HG02884 (cell line): ENCODE data around the gene NUP205.

ENCODE experiments used
- ATAC-seq: cut with Tn5 transposase; IDR thresholded peaks from one replicate; pipeline ENCODE4 v1.9.1; 2021; ENCODE audit warnings: mild to moderate bottlenecking, moderate library complexity; ENCODE audit not compliant: unreplicated experiment

The NUP205 gene, protein sequence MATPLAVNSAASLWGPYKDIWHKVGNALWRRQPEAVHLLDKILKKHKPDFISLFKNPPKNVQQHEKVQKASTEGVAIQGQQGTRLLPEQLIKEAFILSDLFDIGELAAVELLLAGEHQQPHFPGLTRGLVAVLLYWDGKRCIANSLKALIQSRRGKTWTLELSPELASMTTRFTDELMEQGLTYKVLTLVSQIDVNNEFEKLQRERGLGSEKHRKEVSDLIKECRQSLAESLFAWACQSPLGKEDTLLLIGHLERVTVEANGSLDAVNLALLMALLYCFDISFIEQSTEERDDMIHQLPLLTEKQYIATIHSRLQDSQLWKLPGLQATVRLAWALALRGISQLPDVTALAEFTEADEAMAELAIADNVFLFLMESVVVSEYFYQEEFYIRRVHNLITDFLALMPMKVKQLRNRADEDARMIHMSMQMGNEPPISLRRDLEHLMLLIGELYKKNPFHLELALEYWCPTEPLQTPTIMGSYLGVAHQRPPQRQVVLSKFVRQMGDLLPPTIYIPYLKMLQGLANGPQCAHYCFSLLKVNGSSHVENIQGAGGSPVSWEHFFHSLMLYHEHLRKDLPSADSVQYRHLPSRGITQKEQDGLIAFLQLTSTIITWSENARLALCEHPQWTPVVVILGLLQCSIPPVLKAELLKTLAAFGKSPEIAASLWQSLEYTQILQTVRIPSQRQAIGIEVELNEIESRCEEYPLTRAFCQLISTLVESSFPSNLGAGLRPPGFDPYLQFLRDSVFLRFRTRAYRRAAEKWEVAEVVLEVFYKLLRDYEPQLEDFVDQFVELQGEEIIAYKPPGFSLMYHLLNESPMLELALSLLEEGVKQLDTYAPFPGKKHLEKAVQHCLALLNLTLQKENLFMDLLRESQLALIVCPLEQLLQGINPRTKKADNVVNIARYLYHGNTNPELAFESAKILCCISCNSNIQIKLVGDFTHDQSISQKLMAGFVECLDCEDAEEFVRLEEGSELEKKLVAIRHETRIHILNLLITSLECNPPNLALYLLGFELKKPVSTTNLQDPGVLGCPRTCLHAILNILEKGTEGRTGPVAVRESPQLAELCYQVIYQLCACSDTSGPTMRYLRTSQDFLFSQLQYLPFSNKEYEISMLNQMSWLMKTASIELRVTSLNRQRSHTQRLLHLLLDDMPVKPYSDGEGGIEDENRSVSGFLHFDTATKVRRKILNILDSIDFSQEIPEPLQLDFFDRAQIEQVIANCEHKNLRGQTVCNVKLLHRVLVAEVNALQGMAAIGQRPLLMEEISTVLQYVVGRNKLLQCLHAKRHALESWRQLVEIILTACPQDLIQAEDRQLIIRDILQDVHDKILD (N-terminal part only)

DNA sequence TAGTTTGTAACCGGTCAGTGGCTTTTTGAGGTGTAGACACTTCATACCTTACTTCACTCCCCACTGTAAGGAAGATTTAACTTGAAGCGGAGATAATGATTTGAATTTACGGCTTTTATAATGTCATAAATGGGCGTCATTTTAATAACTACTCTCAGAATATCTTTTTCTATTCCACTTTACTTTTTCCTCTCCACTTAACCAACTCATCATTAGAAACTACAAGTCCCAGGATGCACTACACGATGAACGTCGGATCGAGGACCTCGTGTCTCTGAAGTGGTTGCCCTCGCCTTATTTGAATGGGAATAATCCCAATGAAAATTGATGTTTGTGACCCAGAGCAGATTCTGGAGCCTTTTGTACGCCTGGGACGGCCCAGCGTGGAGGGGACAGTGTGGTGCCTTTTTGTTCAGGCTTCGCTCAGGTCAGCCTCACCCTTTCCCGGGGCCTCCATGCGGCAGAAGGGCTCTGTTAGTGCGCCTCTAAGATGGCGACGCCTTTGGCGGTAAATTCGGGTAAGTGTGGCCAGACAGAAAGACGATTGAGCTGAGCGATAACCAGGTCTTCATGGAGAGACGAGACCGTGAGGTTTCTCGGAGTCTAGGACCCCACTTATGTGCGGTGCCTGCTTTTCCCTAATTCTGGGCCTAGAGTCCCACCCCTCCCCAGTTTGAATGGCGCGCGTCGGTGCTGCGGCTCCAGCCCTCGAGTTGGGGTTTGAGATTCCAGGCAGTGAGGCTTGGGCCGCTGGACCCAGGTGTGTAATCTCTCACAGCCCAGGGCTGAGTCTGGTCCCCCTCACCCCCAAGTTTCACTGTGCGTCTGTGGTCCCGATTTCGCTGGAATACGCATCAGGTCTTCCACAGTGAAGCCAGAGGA is at the start of gene NUP205:
Gene NUP205 (plus strand): TSS at position 463 of the 882 bp plus-strand sequence. CDS start 28 bp downstream, at position 491.
- ATAC-seq, result peak; percentile 54

DNA sequence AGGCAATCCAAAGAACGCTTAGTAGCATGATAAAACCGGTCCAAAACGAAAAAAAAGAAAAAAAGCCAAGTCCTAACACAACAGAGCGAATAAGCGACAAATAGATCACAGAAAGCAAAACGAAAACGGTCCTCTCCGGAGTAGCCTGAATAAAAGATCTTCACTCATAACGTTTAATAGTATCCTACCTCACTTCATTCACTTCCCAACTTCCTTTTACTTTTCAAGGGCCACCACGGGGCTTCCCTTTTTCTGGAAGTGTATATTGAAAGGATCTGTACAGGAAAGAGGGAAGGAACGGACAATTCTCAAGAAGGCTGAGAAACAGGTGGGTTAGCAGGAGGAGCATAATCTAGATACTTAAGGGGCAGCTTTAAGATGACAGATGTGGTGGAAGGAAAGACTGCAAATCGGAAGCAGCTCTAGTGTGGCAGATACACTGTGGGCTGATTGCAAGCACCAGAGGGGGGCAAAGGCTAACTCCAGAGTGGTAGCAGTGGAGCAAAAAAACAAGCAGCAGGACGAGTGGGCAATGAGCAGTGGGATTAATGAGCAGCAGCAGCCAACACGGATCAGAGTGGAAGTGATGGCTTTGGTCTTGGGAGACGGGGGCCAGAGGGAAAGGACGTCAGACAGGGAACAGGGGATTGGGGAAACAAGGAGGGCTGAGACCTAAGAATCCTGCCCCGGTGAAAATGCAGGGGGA is 48.7 kb upstream of the NUP205 start:
- no peak for ATAC-seq

DNA sequence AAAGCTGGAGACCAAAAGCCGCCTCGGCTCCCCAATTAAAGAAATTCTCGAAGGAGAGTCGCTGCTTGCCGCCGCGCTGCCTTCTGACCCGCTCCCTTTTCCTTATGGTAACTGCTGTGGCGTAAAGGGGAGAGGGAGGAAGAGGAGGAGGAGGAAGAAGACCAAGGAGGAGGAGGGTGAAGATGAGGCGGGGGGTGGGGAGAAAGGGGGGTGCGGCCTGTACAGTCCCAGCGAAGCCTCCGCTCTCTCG is 48.2 kb upstream of the NUP205 start:
- ATAC-seq, result no peak

DNA sequence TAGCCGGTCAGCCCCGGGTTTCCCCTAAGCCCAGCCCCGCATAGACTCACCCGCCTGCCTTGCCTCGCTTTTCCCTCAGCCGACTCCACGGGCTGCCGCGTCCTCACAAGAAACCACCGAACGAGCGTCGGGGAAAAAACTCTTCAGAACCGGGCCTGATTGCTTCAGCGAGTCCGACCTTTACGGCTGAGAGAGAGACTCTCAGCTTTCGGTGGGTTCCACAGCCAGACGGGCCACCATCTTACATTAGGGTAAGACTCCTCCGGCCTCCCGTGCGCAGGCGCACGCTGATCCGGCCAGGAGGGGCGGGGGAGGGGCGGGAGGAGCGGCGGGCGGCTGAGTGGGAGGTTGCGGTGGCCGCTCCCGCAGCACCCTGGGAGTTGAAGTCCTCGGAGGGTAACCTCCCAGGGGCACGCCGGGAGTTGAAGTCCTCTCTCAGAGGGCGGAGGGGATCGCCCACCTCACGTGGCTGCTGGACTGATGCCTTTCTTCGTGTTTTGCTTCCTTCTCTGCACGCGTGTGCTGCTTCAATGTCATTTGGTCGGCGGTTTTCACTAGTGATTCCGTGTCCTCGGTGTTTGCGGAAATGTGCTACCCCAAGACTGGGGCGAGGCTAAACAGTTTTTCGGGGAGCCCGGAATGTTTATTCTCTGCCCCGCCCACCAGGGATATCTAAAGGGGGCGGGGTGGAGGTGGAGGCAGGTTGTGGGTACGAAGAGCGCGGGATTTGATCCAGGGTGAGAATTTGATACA is 47.7 kb upstream of the NUP205 start, which contains the start of gene CNOT4:
Gene CNOT4 (minus strand): TSS at position 264 of the 753 bp plus-strand sequence. CDS start 71,771 bp downstream, outside the sequence.
- peak; percentile 93 for ATAC-seq

DNA sequence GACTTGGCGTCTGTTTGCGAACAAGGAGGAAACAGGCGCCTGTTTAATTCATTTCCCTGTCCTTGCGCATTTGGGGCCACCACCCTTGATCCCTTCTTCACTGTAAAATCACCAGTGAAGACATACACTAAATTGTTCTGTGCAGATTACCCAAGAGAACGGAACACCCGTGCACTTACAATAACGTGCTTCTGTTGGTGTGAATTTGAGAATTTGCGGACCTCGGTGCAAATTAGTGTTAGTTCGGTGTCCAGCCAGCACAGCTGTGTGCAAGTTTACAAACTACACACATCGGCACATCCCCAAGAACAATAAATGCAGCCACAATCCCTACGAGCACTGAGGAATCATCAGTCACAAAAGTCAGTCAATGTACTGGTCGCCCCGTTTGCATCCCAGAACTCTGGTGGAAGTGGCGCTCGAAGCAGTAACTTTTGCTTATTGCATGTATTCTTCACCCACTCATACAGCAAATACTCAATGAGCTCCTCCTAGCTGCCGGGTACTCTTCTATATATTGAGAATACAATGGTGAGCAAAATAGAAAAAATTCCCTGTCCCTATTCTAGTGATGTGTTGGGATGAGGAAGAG is 47.0 kb upstream of the NUP205 start:
- no peak for ATAC-seq

DNA sequence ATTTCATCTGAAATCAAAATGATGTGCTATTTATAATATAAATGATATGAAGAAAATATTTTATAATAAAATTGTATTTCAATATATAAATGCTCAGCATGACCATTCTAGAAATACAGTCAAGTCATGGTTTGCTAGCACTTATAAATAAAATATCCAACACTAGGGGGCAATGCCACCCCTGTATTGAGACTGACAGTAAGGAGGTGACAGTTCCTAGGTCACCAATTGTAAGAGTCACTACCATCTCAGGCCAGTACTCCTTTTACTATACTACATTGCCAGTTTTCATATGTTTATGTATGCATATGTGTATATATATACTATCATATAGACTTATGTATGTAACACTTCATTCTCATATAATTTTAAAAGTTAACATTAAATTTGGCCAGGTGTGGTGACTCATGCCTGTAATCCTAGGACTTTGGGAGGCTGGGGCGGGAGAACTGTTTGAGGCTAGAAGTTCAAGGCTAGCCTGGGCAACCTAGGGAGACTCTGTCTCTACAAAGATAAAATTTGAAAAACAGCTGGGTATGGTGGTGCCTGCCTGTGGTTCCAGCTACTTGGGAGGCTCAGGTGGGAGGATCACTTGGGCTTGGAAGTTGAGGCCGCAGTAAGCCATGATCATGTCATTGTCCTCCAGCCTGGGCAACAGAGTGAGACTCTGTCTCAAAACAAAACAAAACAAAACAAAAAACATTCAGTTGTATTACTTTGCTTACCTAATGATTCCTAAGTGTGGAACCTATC is 45.4 kb upstream of the NUP205 start:
- ATAC-seq, result peak; percentile 33

DNA sequence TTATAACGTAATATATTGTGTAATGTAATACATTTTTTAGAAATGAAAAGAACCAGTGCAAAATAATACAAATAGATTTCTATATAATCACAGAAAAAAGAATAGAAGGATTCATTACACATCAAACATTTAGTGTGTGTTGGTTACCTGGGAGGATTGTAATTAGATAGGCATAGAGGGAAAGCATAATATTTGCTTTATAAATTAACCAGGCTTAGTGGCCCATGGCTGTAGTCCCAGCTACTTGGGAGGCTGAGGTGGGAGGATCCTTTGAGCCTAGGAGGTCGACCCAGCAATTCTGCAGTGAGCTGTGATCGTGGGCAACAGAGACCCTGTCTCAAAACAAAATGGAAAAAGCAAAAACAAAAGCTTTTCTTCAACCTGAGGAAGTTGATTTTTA is 42.9 kb upstream of the NUP205 start:
- ATAC-seq, result no peak

DNA sequence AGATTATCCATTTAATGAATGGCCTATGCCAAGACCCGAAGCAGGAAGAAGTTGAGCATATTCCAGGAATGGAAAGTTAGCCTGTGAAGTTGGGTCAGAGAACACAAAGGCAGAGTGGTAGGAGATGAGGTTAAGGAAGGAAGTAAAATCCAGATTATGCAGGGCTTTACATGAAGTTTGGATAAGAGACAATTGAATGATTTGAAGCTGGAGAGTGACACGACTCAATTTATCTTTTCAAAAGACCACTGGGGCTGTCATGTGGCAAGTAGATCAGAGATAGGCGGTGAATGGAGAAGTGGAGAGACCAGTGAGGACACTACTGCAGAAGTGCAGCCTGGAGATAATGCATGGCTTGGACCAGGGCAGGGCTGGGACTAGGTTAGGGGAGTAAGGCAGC is 40.7 kb upstream of the NUP205 start:
- ATAC-seq, result no peak

DNA sequence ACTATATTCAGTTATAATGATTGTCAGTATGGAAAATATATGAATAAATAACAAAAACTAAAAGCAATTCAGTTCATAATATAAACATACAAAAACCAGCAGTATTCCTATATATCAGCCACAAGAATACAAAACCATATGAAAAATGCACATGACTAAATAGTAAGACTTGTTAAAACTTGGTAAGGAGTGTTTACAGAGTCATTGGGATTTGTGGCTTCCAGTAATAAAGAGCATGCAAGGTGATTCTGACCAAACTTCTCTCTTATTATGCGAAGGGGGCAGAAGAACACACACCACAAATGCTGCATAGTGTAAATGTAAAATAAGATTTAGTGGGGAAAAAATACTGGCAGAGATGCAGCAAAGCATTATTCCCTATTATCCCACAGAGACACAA is 39.0 kb upstream of the NUP205 start:
- ATAC-seq, result no peak

DNA sequence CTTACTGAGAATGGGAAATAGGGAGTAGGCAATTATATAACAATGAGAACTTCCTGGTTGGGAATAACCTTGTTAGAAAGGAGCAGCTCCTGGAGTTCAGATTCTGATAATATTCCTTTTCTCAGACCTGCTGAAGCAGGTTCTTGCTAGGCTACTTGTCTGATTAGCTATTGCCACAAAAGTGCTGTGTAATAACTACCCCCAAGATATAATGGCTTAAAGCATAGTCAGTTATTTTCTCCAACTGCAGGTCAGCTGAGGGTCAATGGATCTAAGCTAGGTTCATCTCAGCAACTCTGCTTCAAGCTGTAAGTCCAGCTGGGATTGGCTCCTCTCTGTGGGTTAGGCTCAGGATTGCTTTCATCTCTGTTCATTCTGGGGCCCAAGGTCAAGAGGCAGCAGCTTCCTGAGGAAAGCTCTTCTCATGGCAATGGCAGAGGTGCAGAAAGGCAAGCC is 38.5 kb upstream of the NUP205 start:
- ATAC-seq, result no peak

DNA sequence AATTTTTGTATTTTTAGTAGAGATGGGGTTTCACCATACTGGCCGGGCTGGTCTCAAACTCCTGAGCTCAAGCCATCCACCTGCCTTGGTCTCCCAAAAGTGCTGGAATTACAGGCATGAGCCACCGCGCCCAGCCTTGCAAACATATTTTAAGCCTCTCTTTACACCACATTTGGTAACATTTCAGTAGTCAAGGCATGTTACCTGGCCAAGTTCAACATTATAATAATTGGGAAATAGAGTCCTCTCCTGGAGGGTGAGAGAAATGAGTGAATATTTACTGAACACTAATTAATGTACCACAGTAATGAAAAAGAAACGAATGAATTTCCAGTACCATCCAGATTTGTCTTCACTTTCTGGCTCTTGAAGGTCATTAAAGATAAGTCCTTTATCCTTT is 37.8 kb upstream of the NUP205 start:
- no peak for ATAC-seq

DNA sequence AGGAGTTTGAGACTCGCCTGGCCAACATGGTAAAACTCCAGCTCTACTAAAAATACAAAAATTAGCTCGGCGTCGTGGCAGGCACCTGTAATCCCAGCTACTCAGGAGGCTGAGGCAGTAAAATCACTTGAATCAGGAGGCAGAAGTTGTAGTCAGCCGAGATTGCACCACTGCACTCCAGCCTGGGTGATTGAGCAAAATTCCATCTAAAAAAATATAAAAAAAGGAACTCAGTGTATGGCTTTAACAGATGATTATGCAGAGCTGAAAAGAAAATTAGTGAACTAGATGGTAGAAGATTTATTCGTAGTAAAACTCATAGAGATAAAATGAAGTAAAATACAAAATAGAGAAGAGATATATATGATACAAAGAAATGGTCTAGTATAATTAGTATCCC is 35.2 kb upstream of the NUP205 start:
- ATAC-seq, result no peak

DNA sequence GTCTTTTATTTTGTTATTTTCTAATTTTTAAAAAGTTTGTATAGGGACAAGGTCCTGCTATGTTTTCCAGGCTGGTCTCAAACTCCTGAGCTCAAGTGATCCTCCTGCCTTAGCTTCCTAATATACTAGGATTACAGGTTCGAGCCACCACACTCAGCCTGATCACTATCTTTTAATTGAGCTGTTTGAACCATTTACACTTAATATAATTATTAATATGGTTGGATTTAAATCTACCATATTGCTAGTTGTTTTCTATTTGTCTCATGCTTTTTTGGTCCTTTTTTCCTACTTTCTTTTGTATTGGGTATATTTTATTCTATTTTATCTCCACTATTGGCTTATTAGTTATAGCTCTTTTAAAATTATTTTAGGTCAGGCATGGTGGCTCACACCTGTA is 34.6 kb upstream of the NUP205 start:
- no peak for ATAC-seq

DNA sequence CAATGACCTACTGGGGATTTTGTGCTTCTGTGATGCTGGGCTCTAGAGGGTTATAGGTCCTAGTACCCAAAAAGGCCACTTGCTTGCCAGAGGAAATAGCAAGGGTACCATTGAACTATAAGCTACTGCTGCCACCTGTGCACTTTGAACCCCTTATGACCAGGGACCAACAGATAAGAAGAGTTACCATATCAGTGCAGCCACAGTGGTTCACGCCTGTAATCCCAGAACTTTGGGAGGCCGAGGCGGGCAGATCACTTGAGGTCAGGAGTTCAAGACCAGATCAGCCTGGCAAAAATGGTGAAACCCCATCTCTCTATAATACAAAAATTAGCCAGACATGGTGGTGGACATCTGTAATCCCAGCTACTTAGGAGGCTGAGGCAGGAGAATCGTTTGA is 32.3 kb upstream of the NUP205 start:
- no peak for ATAC-seq

DNA sequence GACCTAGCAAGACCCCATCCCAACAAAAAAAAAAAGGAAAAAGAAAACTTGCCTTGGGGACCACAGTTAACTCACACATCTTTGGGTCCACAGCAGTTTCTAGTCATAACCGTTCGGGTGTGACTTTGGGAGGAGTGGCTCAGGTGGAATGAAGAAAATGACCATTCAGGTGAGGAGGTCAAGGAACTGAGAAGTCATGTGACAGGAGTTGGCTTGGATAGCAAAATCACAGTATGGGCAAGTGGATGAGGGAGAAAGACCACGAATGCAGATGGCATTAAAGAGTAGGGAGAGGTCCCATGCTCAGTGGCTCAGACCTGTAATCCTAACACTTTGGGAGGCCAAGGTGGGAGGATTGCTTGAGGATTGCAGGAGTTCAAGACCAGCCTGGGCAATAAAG is 30.7 kb upstream of the NUP205 start:
- ATAC-seq, result no peak

DNA sequence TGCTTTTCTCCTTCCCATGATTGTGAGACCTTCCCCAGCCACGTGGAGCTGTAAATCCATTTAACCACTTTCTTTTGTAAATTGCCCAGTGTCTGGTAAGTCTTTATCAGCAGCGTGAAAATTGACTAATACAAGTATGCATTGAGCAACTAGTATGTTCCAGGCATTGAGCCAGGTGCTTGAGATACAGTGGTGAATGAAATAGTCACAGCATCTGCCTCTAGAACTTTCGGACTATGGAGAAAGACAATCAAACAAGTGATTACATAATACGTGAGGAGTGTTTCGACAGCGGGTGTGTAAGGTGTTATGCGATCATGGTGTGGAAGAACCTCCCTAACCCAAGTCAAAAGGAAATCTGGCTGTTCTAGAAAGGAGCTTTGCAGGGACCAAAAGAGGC is 21.6 kb upstream of the NUP205 start:
- no peak for ATAC-seq

DNA sequence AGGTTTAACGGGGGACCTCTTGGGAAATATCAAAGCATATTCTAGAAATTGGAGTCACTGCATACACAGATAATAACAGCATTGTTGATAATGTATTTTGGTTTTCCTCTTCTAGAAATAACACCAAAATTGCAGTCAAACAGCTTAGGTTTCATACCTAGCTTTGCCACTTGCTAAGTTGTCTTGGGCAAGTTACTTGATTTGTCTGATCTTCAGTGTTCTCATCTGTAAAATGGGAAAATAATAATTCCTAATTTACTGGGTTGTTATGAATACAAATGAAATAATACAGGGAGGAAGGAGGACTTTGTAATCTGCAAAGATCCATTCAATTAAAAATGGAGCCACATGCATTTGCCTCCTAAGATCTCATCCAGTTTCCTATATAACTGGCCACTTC is 20.3 kb upstream of the NUP205 start:
- no peak for ATAC-seq

DNA sequence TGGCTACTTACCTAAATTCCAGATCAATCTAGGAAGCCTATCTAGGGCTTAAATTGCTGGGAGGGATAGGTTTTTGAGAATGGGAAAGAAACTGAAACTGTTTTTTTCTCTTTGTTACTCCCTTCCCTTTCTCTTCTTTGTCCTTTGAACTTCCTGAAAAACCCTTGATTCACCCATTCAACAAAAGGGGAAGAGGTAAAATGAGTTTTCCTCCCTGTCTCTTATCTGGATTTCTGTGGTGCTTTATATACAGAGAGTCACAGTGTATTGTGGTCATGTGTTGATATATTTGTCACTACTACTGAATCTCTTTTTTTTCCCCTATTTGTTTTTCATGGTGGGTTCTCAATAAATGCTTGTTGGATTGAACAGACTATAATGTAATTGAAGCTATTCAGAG is 19.8 kb upstream of the NUP205 start:
- no peak for ATAC-seq
